ENCODE data around the gene KDM7A.
"Not testable (repeated sequence)": the region's sequence is repeated elsewhere in the genome, so short reads cannot be mapped to it uniquely, and the experiment has no call there.

Gene KDM7A

GRCh38 chr7:140201393-140201792, 24.6 kb upstream of the KDM7A start:
- DNase-seq (ENCODE audit: low read depth in 1 of 2, low spot score in 1 of 2), result no peak

- no peak for DNase-seq (ENCODE audit: low read depth in 1 of 2, low spot score in 1 of 2)
Measured at GRCh38 chr7:140200061-140200989, 23.5 kb upstream of the KDM7A start.

DNA sequence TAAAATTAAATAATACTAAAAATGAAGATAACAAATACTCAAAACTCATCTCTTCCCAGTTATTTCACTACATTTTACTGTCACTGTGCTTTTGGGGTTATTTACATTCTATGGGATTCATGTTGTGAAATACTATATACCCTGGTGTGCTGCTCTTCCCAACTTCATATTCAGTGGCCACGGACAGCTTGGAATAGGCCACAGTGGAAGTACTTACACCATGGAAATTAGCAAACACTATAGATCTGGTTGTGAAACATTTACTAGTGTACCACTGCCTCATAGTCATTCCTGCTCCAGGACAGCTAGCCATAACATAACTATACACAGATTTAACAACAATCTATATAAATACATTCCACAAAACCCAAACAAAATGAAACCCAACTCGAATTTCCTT, 21.2 kb upstream of the KDM7A start:
- DNase-seq (ENCODE audit: low read depth in 1 of 2, low spot score in 1 of 2), result no peak

DNA sequence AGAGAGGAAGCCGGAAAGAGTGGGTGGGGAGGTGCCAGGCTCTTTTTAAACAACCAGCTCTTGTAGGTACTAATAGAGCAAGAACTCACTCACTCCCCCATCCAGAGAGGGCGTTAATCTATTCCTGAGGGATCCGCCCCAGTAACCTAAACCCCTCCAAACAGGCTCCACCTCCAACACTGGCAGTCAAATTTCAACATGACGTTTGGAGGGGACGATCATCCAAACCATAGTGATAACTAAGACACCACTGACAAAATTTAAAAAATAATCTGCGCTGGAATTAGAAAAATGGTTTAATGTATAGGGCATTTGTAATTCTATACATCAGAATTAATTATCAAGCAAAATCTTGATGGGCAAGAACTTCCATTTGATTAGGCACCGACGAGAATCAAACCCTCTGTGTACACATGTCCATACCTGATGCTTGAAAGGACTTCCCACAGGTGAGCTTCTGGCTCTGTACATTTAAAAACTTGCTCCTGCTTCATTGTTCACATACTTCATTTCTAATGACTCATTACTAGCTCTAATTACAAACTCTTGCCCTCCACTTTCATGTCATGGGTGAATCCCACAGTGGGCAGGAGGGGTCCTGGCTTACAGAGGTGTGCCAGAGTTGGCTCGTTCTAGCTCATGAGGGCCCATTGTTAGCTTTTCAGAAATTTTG, 20.6 kb upstream of the KDM7A start:
- no peak for DNase-seq (ENCODE audit: low read depth in 1 of 2, low spot score in 1 of 2)

GRCh38 chr7:140196361-140197217, 19.8 kb upstream of the KDM7A start:
- DNase-seq (ENCODE audit: low read depth in 1 of 2, low spot score in 1 of 2), result no peak

GRCh38 chr7:140195859-140196258, 19.1 kb upstream of the KDM7A start:
- no peak for DNase-seq (ENCODE audit: low read depth in 1 of 2, low spot score in 1 of 2)

DNA sequence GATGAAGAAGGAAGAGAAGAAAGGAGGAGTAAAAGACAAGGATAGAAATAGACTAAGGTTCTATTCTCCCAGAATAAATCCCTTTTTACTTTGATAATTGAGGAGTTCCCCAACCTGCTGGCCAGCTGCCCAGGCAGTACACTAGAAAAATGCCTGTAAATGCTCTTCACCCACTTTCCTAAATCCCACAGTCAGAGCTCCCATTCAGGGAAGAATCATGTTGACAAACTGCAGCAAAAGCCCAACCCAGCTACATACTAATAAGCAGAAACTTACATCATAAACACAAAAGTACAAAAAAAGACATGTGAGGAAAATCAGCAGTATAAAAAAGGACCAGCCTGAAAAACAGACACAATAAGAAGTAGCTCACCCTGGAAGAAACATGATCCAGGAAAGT, 15.8 kb upstream of the KDM7A start:
- no peak for DNase-seq (ENCODE audit: low read depth in 1 of 2, low spot score in 1 of 2)

GRCh38 chr7:140192176-140192575, 15.4 kb upstream of the KDM7A start:
- DNase-seq (ENCODE audit: low read depth in 1 of 2, low spot score in 1 of 2), result no peak

GRCh38 chr7:140190588-140190987, 13.8 kb upstream of the KDM7A start:
- no peak for DNase-seq (ENCODE audit: low read depth in 1 of 2, low spot score in 1 of 2)

GRCh38 chr7:140189917-140190316, 13.1 kb upstream of the KDM7A start:
- no peak for DNase-seq (ENCODE audit: low read depth in 1 of 2, low spot score in 1 of 2)

DNA sequence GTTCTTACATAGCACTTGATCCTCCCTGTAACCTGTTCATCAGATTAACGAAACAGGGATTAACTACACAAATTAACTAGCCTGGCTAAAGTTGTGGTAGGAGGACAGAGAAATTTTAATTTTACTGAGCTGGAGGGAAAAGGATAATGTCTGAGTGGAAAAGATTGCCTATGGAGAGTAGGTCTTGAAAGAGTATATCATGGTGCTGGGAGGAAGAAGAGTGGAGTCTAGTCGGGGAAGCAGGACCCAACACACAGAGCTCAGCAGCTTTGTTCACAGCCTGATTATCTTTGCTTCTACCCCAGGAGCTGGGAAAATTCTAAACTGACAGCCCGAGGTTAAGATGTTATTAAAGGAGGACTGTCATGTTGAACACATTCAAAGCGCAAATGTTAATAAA, 6.1 kb upstream of the KDM7A start:
- no peak for DNase-seq (ENCODE audit: low read depth in 1 of 2, low spot score in 1 of 2)

DNA sequence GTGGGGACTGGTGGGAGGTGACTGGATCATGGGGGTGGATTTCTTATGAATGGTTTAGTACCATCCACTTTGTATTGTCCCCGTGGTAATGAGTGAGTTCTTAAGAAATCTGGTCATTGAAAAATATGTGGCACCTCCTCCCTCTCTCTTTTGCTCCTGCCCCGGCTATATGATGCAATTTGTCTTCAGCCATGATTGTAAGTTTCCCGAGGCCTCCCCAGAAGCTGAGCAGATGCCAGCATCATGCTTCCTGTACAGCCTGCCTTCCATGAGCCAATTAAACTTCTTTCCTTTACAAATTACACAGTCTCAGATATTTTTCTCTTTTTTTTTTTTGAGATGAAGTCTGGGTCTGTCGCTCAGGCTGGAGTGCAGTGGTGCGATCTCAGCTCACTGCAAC, 2.6 kb upstream of the KDM7A start:
- DNase-seq (ENCODE audit: low read depth in 1 of 2, low spot score in 1 of 2), result no peak

DNA sequence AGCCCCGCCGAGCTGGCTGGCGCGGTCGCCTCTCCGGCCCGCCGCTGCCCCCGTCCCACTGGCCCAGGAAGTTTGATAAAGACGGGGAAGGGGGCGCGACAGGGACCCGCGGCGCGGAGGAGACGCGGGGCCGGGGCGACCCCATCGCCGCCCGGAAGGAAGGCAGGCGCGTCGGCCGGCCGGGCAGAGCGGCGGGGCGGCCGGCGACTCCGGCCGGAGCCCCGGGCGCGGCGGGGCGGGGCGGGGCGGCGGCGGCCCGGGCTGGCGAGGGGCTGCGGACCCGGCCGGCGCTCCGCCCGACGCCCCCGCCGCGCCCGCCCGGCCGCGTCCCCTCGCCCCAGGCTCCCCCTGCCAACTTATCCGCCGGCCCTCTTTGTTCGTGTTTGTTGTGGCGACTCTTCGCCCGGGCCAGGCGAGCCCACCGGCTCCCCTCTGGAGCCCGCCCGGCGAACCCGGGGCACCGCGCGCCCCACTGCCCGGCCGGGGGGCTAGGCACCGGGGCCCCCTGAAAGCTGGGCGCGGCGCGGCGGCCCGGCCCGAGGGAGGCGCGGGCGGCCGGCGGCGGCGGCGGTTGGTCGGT, 571 bp downstream of the KDM7A start:
- no peak for DNase-seq (ENCODE audit: low read depth in 1 of 2, low spot score in 1 of 2)

- peak; percentile 68 to 84 for DNase-seq (ENCODE audit: low read depth in 1 of 2, low spot score in 1 of 2)
Measured at GRCh38 chr7:140175221-140176121, 1.3 kb downstream of the KDM7A start.

GRCh38 chr7:140174217-140174616, 2.6 kb downstream of the KDM7A start:
- DNase-seq (ENCODE audit: low read depth in 1 of 2, low spot score in 1 of 2), result no peak

DNA sequence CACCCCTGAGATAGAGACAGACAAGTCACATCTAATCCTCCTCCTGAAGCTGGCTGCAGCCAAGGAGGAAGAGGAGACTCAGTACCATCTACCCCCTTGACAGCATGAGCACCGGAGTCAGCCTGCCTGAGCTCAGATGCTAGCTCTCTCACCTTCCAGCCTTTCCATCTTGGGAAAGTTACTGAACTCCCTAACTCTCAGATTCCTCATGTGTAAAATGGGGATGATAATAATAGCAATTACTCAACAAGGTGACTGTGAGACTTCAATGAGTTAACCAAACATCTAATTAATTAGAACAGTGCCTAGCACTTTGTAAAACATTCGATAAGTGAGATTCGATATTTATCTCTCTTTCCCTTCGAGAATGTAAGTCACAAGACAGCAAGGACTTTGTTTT, 6.4 kb downstream of the KDM7A start:
- no peak for DNase-seq (ENCODE audit: low read depth in 1 of 2, low spot score in 1 of 2)

DNA sequence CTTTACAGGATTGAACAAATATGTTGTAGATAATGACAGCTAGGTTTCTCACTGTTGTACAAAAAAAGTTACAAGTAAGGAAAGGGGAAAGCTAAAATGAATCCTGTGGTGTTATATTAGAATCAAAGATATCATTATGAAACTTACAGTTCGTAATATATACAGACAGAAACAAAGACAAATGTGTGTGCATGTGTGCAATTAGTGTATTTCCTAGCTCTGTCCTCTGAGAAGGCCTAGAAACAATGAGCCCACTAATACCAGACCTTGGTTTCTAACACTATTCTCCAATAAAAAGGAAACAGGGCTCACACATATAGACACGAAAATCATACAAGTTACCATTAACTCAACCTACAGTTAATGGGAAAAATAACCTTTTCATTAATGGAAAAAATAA, 8.0 kb downstream of the KDM7A start:
- no peak for DNase-seq (ENCODE audit: low read depth in 1 of 2, low spot score in 1 of 2)

DNA sequence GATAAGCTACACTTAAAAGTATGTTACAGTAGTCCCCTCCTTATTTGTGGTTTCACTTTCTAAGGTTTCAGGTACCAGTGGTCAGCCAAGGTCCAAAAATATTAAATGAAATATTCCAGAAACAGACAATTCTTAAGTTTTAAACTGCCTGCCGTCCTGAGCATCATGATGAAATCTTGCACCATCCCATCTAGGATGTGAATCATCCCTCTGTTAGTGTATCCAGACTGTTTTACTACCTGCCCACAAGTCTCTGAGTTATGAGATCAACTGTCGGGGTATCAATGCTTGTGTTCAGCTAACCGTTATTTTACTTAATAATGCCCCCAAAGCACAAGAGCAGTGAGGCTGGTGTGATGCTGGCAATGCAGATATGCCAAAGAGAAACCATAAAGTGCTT, 11.4 kb downstream of the KDM7A start:
- no peak for DNase-seq (ENCODE audit: low read depth in 1 of 2, low spot score in 1 of 2)

- not testable (repeated sequence) for DNase-seq (ENCODE audit: low read depth in 1 of 2, low spot score in 1 of 2)
Measured at GRCh38 chr7:140162081-140162480, 14.7 kb downstream of the KDM7A start.

DNA sequence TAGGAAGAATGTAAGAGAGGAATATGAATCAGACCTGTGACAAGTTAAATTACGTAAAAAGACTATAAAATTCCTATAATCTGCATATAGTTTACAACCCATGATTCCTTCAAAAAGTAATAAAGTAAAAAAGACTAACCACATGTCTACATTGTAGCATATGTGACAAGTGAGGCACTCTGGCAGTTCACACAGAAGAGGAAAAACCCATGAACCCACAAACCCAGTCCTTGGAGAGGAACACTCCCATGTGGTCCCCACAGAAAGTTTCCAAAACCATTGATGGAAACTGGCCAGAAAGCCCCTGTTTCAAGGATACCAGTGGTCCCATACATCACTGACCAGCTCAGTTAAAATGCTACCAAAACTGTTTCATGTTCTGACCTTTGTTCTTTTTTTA, 15.7 kb downstream of the KDM7A start:
- no peak for DNase-seq (ENCODE audit: low read depth in 1 of 2, low spot score in 1 of 2)
